ENCODE measurements around the gene DHRS13. TPM values are rescaled to one million over a fixed set of nuclear protein-coding genes. Genes with fewer than 3 reads are reported as not detected.
"Not testable (repeated sequence)": the region's sequence is repeated elsewhere in the genome, so short reads cannot be mapped to it uniquely, and the experiment has no call there.

The DHRS13 gene
- total and polyA plus RNA-seq, 2 donors (not counting 3 experiments of a cell fraction or from before 2014, with no cell fraction given), result 7.2 to 9.3 TPM

- H3K9me1 ChIP-seq (replicated peaks; ENCODE audit: control insufficient read depth, extremely low read depth, insufficient read depth, low read length); H3K79me2 ChIP-seq (ENCODE audit: control insufficient read depth, insufficient read depth, low read length); H3K36me3 ChIP-seq (ENCODE audit: control insufficient read depth in 2 of 2, extremely low read depth in 1 of 2, insufficient read depth in 2 of 2, low read length in 2 of 2); POLR2A ChIA-PET; H3K9me3 ChIP-seq (replicated peaks; ENCODE audit: control insufficient read depth, insufficient read depth, low read length); H3K27ac ChIP-seq (ENCODE audit: insufficient read depth, low read depth, low read length); H3K9ac ChIP-seq (replicated peaks; ENCODE audit: extremely low read depth, insufficient read depth, low read length); H3K27me3 ChIP-seq (ENCODE audit: control insufficient read depth in 2 of 2, insufficient read depth in 2 of 2, low read length in 2 of 2); H3K4me2 ChIP-seq (ENCODE audit: insufficient read depth, low read length); H3K4me1 ChIP-seq (ENCODE audit: control insufficient read depth, extremely low read depth, insufficient read depth, low read length); BruUV-seq (replicated peaks); H4K20me1 ChIP-seq (replicated peaks; ENCODE audit: control insufficient read depth, extremely low read depth, insufficient read depth, low read length); H3K4me3 ChIP-seq (replicated peaks in 1 of 3; ENCODE audit: insufficient read depth in 1 of 3, low read depth in 1 of 3, low read length in 3 of 3); H2AFZ ChIP-seq (ENCODE audit: low read depth, low read length); dilution Hi-C loops (cut with MboI; ENCODE audit: extremely low pct_ligation_motif_present, low sequenced_read_pairs): not testable (repeated sequence)
- intact Hi-C loops (cut with micrococcal nuclease), result loop anchor here (1.0 to 2.0 kb wide), 3 partner anchors 54 to 105 kb away; partner anchors contain the start of gene DHRS13
- peak; percentile 35 to 54 for TF ChIP-seq CTCF (IDR thresholded peaks at IDR 0.05; ENCODE audit: extremely low read depth in 1 of 2, insufficient read depth in 1 of 2, low read depth in 1 of 2, low read length in 2 of 2)
- FAIRE-seq (peak; percentile 49), DNase-seq (ENCODE audit: low read depth, low spot score) (peak; percentile 29)
- CTCF ChIA-PET, result interaction anchor here (1.0 to 2.9 kb wide), 29 partner anchors 9 to 268 kb away, joined by 3 to 20 read pairs (median 6); partner anchors contain the start of gene TLCD1
Observed at GRCh38 chr17:28848667-28849066, 54.2 kb downstream of the DHRS13 start.

MicroRNAs within 50 kb of the gene (microRNA counts, 767-probe panel; counts per million panel counts)
- microRNA hsa-miR-144-3p (723 counts per million, percentile 96 among the panel's probes with 10 or more counts), microRNA hsa-miR-451a (723 counts per million, percentile 96 among the panel's probes with 10 or more counts)

Small RNA genes lying within 50 kb of the gene (microRNA-seq; reads per million reads assigned to microRNA genes)
- gene MIR451B (ENCODE audit: borderline number of aligned reads, borderline replicate concordance), result not detected

Other genes with a start within 250 kb of the DHRS13 start
- 52.6 and 56.4 TPM in 2 replicates for gene SDF2, start 241.2 kb downstream of the DHRS13 start, total RNA-seq
- gene SDF2, start 241.2 kb downstream of the DHRS13 start, polyA plus RNA-seq, result 77.9 and 101 TPM in 2 replicates
- 70.4 and 79.2 TPM in 2 replicates for gene SUPT6H, start 240.9 kb downstream of the DHRS13 start, total RNA-seq
- 33.9 and 34.9 TPM in 2 replicates for gene SUPT6H, start 240.9 kb downstream of the DHRS13 start, polyA plus RNA-seq
- 2.1 and 2.6 TPM in 2 replicates for gene PROCA1, start 191.2 kb downstream of the DHRS13 start, total RNA-seq
- 2.0 and 2.1 TPM in 2 replicates for gene PROCA1, start 191.2 kb downstream of the DHRS13 start, polyA plus RNA-seq
- 62.3 and 87.1 TPM in 2 replicates for gene RAB34, start 185.2 kb downstream of the DHRS13 start, total RNA-seq
- 113 and 116 TPM in 2 replicates for gene RAB34, start 185.2 kb downstream of the DHRS13 start, polyA plus RNA-seq
- gene RPL23A, start 183.1 kb downstream of the DHRS13 start, total RNA-seq, result 1,554 and 1,573 TPM in 2 replicates
- gene RPL23A, start 183.1 kb downstream of the DHRS13 start, polyA plus RNA-seq, result 717 and 827 TPM in 2 replicates
- gene TLCD1, start 176.8 kb downstream of the DHRS13 start, total RNA-seq, result 1.8 and 2.6 TPM in 2 replicates
- 6.8 and 8.1 TPM in 2 replicates for gene TLCD1, start 176.8 kb downstream of the DHRS13 start, polyA plus RNA-seq
- gene NEK8, start 174.3 kb downstream of the DHRS13 start, total RNA-seq, result 3.0 and 3.1 TPM in 2 replicates
- gene NEK8, start 174.3 kb downstream of the DHRS13 start, polyA plus RNA-seq, result 3.2 and 3.6 TPM in 2 replicates
- gene TRAF4, start 159.1 kb downstream of the DHRS13 start, total RNA-seq, result 81.9 and 83.9 TPM in 2 replicates
- 79.5 and 97.3 TPM in 2 replicates for gene TRAF4, start 159.1 kb downstream of the DHRS13 start, polyA plus RNA-seq
- 30.6 and 33.7 TPM in 2 replicates for gene FAM222B, start 60.3 kb downstream of the DHRS13 start, total RNA-seq
- 20.6 and 21.1 TPM in 2 replicates for gene FAM222B, start 60.3 kb downstream of the DHRS13 start, polyA plus RNA-seq
- gene ERAL1, start 48.1 kb downstream of the DHRS13 start, total RNA-seq, result 50.3 and 58.0 TPM in 2 replicates
- 86.6 and 102 TPM in 2 replicates for gene ERAL1, start 48.1 kb downstream of the DHRS13 start, polyA plus RNA-seq
- 131 and 169 TPM in 2 replicates for gene FLOT2, start 5.3 kb downstream of the DHRS13 start, total RNA-seq
- 180 and 184 TPM in 2 replicates for gene FLOT2, start 5.3 kb downstream of the DHRS13 start, polyA plus RNA-seq
- 36.4 and 44.2 TPM in 2 replicates for gene PHF12, start 48.4 kb upstream of the DHRS13 start, total RNA-seq
- gene PHF12, start 48.4 kb upstream of the DHRS13 start, polyA plus RNA-seq, result 24.3 and 26.6 TPM in 2 replicates
- gene SEZ6, start 103.0 kb upstream of the DHRS13 start, total RNA-seq, result not detected in 2 replicates
- not detected in 2 replicates for gene SEZ6, start 103.0 kb upstream of the DHRS13 start, polyA plus RNA-seq
- 2.2 and 2.5 TPM in 2 replicates for gene PIPOX, start 140.1 kb upstream of the DHRS13 start, total RNA-seq
- 0.62 and 0.81 TPM in 2 replicates for gene PIPOX, start 140.1 kb upstream of the DHRS13 start, polyA plus RNA-seq

Data from endothelial cell of umbilical vein (primary cell).